CD4-positive, alpha-beta T cell treated with Interleukin-4 for 4 hours (primary cell): ENCODE data around the gene GPATCH2L.

Experiments used
- DNase-seq: peaks from one replicate; pipeline ENCODE4 v3.0.0-alpha.2; 2020

Gene GPATCH2L

GRCh38 chr14:76151398-76152332, at the start of gene GPATCH2L:
TSS of gene GPATCH2L (plus strand) at chr14:76151922. CDS start at chr14:76154364, 2,442 bp downstream.
- peak; percentile 94 for DNase-seq

GRCh38 chr14:76104802-76105355, 46.8 kb upstream of the GPATCH2L start:
- no peak for DNase-seq

- no peak for DNase-seq
These were observed 45.5 kb upstream of the GPATCH2L start for GRCh38 chr14:76106188-76106587.

GRCh38 chr14:76109087-76109880, 42.4 kb upstream of the GPATCH2L start:
- no peak for DNase-seq

- DNase-seq, result no peak
These were observed 38.7 kb upstream of the GPATCH2L start for GRCh38 chr14:76112889-76113624.

- DNase-seq, result no peak
These were observed 38.0 kb upstream of the GPATCH2L start for GRCh38 chr14:76113691-76114090.

- no peak for DNase-seq
These were observed 36.7 kb upstream of the GPATCH2L start for GRCh38 chr14:76115010-76115422.

- no peak for DNase-seq
These were observed 33.8 kb upstream of the GPATCH2L start for GRCh38 chr14:76117789-76118484.

GRCh38 chr14:76118594-76118993, 33.1 kb upstream of the GPATCH2L start:
- DNase-seq, result no peak

- DNase-seq, result no peak
These were observed 30.5 kb upstream of the GPATCH2L start for GRCh38 chr14:76121089-76121748.

- no peak for DNase-seq
These were observed 28.1 kb upstream of the GPATCH2L start for GRCh38 chr14:76123426-76124225.

- no peak for DNase-seq
These were observed 26.2 kb upstream of the GPATCH2L start for GRCh38 chr14:76125511-76125910.

- no peak for DNase-seq
These were observed 25.6 kb upstream of the GPATCH2L start for GRCh38 chr14:76126076-76126475.

- DNase-seq, result no peak
These were observed 21.7 kb upstream of the GPATCH2L start for GRCh38 chr14:76129851-76130576.

- no peak for DNase-seq
These were observed 20.4 kb upstream of the GPATCH2L start for GRCh38 chr14:76131071-76131965.

GRCh38 chr14:76133103-76133502, 18.6 kb upstream of the GPATCH2L start:
- DNase-seq, result no peak

- no peak for DNase-seq
These were observed 17.5 kb upstream of the GPATCH2L start for GRCh38 chr14:76134231-76134630.

GRCh38 chr14:76135722-76136121, 16.0 kb upstream of the GPATCH2L start:
- DNase-seq, result no peak
